Left colon (tissue), 2 donors: ENCODE results near the gene MS4A1. TPM values are rescaled to one million over a fixed set of nuclear protein-coding genes. Genes with fewer than 3 reads are reported as not detected.
"Not testable (repeated sequence)": the region's sequence is repeated elsewhere in the genome, so short reads cannot be mapped to it uniquely, and the experiment has no call there.

Experiments used
- ATAC-seq: fragments of 200-7000 bp; cut with Tn5 transposase; one replicate; pipeline ENCODE4 v1.9.1; 2020; ENCODE audit warnings: mild to moderate bottlenecking, moderate library complexity
- DNase-seq, 2 donors: peaks; one replicate each; pipeline ENCODE4 v3.0.0-alpha.2; 2020
- intact Hi-C, 2 donors: fragments of 100-400 bp; cut with DNase I in 1 of 2; cut with micrococcal nuclease in 1 of 2; formaldehyde crosslinking; loops; one replicate each; pipeline versions ENCODE4 v1.11.2 to v1.14.0; 2022; cut with DNase I, micrococcal nuclease
- total RNA-seq, 2 donors: library from RNA; stranded (reverse); fragmentation: NEBNext Ultra II Directional; extraction: Animal tissue kit (Norgen Biotek cat#: 25700); gene quantifications; one replicate each; pipeline ENCODE4 v1.2.1, GENCODE V29; 2021
- donor health status: DM: no; HTN: no; CAD: no.
- donor health status: DM: yes; HTN: yes; CAD: no.

The MS4A1 gene
- total RNA-seq, 2 donors from 2014 or later, result 1.6 to 3.1 TPM

GRCh38 chr11:60498853-60499252 lies 43.2 kb downstream of the MS4A1 start:
- peak; percentile 56 for ATAC-seq
- intact Hi-C loops, result no loop called here
- peak; percentile 52 to 71 for DNase-seq

GRCh38 chr11:60500276-60500910 lies 44.7 kb downstream of the MS4A1 start:
- intact Hi-C loops, result no loop called here
- no peak for DNase-seq
- ATAC-seq, result peak; percentile 39

GRCh38 chr11:60502221-60502775 lies 46.7 kb downstream of the MS4A1 start:
- peak in 1 of 2 donors; percentile 63 for DNase-seq
- intact Hi-C loops, result no loop called here
- peak; percentile 74 for ATAC-seq

GRCh38 chr11:60504219-60504905 lies 48.7 kb downstream of the MS4A1 start:
- DNase-seq, result peak in 1 of 2 donors; percentile 36
- intact Hi-C loops, result no loop called here
- ATAC-seq, result peak; percentile 61

- ATAC-seq, intact Hi-C loops, DNase-seq: not testable (repeated sequence)
Measured at GRCh38 chr11:60509609-60510008, 54.0 kb downstream of the MS4A1 start.

GRCh38 chr11:60510209-60510608 lies 54.6 kb downstream of the MS4A1 start:
- ATAC-seq, intact Hi-C loops, DNase-seq: not testable (repeated sequence)

GRCh38 chr11:60511393-60511792 lies 55.7 kb downstream of the MS4A1 start:
- ATAC-seq, result no peak
- intact Hi-C loops, result no loop called here
- no peak for DNase-seq

- DNase-seq (no peak), ATAC-seq (no peak)
- intact Hi-C loops, result no loop called here
Measured at GRCh38 chr11:60512651-60513225, 57.1 kb downstream of the MS4A1 start.

- no peak for ATAC-seq
- no peak for DNase-seq
- intact Hi-C loops, result no loop called here
Measured at GRCh38 chr11:60513496-60514460, 58.1 kb downstream of the MS4A1 start.

- no peak for DNase-seq
- intact Hi-C loops, result no loop called here
- ATAC-seq, result peak; percentile 61
Measured at GRCh38 chr11:60515144-60515855, 59.7 kb downstream of the MS4A1 start, which contains the start of gene MS4A13. TSS of gene MS4A13 (plus strand) at chr11:60515392. CDS start at chr11:60518084, 2,692 bp downstream.

Other genes starting within 250 kb of the MS4A1 start
- 1 to 10 TPM; 1.1 to 3.0 TPM for gene MS4A4E, start 212.7 kb upstream of the MS4A1 start, total RNA-seq
- gene MS4A4A, start 175.2 kb upstream of the MS4A1 start, total RNA-seq, result 10 to 100 TPM in 1 of 2 donors, 1 to 10 TPM in 1; 7.6 to 16.8 TPM
- gene MS4A6E, start 128.6 kb upstream of the MS4A1 start, total RNA-seq, result not detected
- 10 to 100 TPM in 1 of 2 donors, 1 to 10 TPM in 1; 9.8 to 38.3 TPM for gene MS4A7, start 77.3 kb upstream of the MS4A1 start, total RNA-seq
- 1 to 10 TPM in 1 of 2 donors, under 1 TPM in 1; 0.40 to 1.7 TPM for gene MS4A14, start 59.4 kb upstream of the MS4A1 start, total RNA-seq
- gene MS4A5, start 26.3 kb upstream of the MS4A1 start, total RNA-seq, result not detected
- gene MS4A12, start 36.9 kb downstream of the MS4A1 start, total RNA-seq, result 100 to 1,000 TPM; 591 to 666 TPM
- gene MS4A13, start 59.5 kb downstream of the MS4A1 start, total RNA-seq, result not detected
- 10 to 100 TPM; 25.0 to 51.0 TPM for gene MS4A8, start 243.8 kb downstream of the MS4A1 start, total RNA-seq